Endothelial cell of umbilical vein (primary cell): ENCODE data around the gene SLC30A4. TPM values are rescaled to one million over a fixed set of nuclear protein-coding genes. Genes with fewer than 3 reads are reported as not detected.

Experiments
- Bru-seq: library from RNA; stranded (reverse); fragments of 400-500 nt; gene quantifications from one replicate; lab custom pipeline; 2021; lab: Mats Ljungman, UMichigan
- BruChase-seq, 2 experiments: library from RNA; stranded (reverse); fragments of 400-500 nt; gene quantifications; one replicate each; lab custom pipeline; 2021; lab: Mats Ljungman, UMichigan
- BruUV-seq: library from RNA; stranded (reverse); fragments of 400-500 nt; replicated peaks from 2 replicates; lab custom pipeline; 2021; lab: Mats Ljungman, UMichigan
- CTCF ChIA-PET: fragments of 300-600, 350-600 bp; sonication (Branson Sonifier 250); formaldehyde crosslinking; loops from one replicate; lab custom pipeline; 2021; ENCODE audit warnings: antibody characterized with exemption, inconsistent platforms; lab: Charles Lee
- POLR2A ChIA-PET: fragments of 300-600, 350-600 bp; sonication (Branson Sonifier 250); formaldehyde crosslinking; loops from one replicate; lab custom pipeline; 2021; ENCODE audit warnings: antibody characterized with exemption, inconsistent platforms; lab: Charles Lee
- DNase-seq: peaks from one replicate; pipeline ENCODE4 v3.0.0-alpha.2; 2011; ENCODE audit warnings: low read depth, low spot score
- FAIRE-seq: peaks from 2 replicates; lab custom pipeline; 2011; peaks lifted over from hg19 to GRCh38; lab: Jason Lieb, UNC
- H2AFZ ChIP-seq: 2 replicates; pipeline ENCODE4 v1.6.0; 2012; ENCODE audit warnings: low read depth, low read length, control low read depth, inconsistent platforms
- H3K27ac ChIP-seq: 2 replicates; pipeline ENCODE4 v1.5.1; 2011; ENCODE audit warnings: low read depth, mild to moderate bottlenecking, control low read depth, low read length, moderate library complexity; ENCODE audit not compliant: insufficient read depth
- H3K27me3 ChIP-seq, 2 experiments: 2 replicates each; pipeline versions ENCODE4 v1.6.0 to v1.6.1; 2011; ENCODE audit warnings: low read length in 2 of 2, mixed read lengths in 1 of 2; ENCODE audit not compliant: control insufficient read depth in 2 of 2, insufficient read depth in 2 of 2
- H3K36me3 ChIP-seq, 2 experiments: 2 replicates in 1 of 2; 3 replicates in 1 of 2; pipeline ENCODE4 v1.5.1; 2011; ENCODE audit warnings: low read length in 2 of 2, mild to moderate bottlenecking in 1 of 2, moderate library complexity in 1 of 2; ENCODE audit not compliant: control insufficient read depth in 2 of 2, insufficient read depth in 2 of 2; ENCODE audit errors: extremely low read depth in 1 of 2
- H3K4me1 ChIP-seq: 3 replicates; pipeline ENCODE4 v1.5.1; 2011; ENCODE audit warnings: mild to moderate bottlenecking, low read length; ENCODE audit not compliant: control insufficient read depth, insufficient read depth; ENCODE audit errors: extremely low read depth
- H3K4me2 ChIP-seq: 2 replicates; pipeline ENCODE4 v1.6.1; 2011; ENCODE audit warnings: low read length, control low read depth, mixed read lengths; ENCODE audit not compliant: insufficient read depth
- H3K4me3 ChIP-seq, 3 experiments: fragments of 200-600 bp in 1 of 3; sonication (generic), shearing (Covaris generic) in 1 of 3; replicated peaks in 1 of 3; 2 replicates each; pipeline ENCODE4 v1.5.1; 2011 to 2016; ENCODE audit warnings: control low read depth in 3 of 3, low read length in 3 of 3, mild to moderate bottlenecking in 2 of 3, inconsistent platforms in 1 of 3, low read depth in 1 of 3, moderate library complexity in 1 of 3; ENCODE audit not compliant: insufficient read depth in 1 of 3
- H3K79me2 ChIP-seq: 2 replicates; pipeline ENCODE4 v1.6.0; 2012; ENCODE audit warnings: low read length, inconsistent platforms; ENCODE audit not compliant: control insufficient read depth, insufficient read depth
- H3K9ac ChIP-seq: replicated peaks from 2 replicates; pipeline ENCODE3; 2011; ENCODE audit warnings: low read length, control low read depth; ENCODE audit not compliant: insufficient read depth; ENCODE audit errors: extremely low read depth
- H3K9me1 ChIP-seq: replicated peaks from 3 replicates; pipeline ENCODE4 v1.6.0; 2011; ENCODE audit warnings: mild to moderate bottlenecking, low read length; ENCODE audit not compliant: control insufficient read depth, insufficient read depth; ENCODE audit errors: extremely low read depth
- H3K9me3 ChIP-seq: replicated peaks from 2 replicates; pipeline ENCODE4 v1.5.1; 2012; ENCODE audit warnings: low read length, inconsistent platforms; ENCODE audit not compliant: control insufficient read depth, insufficient read depth
- H4K20me1 ChIP-seq: replicated peaks from 2 replicates; pipeline ENCODE3; 2011; ENCODE audit warnings: mild to moderate bottlenecking, low read length; ENCODE audit not compliant: control insufficient read depth, insufficient read depth; ENCODE audit errors: extremely low read depth
- MYC ChIP-seq: IDR thresholded peaks from one replicate; pipeline ENCODE4 v1.6.1; 2011; ENCODE audit warnings: mild to moderate bottlenecking, low read depth, low read length
- dilution Hi-C: fragments of 300-500 bp; cut with MboI; formaldehyde crosslinking; loops from one replicate; pipeline ENCODE4 v1.15.0; 2019; ENCODE audit warnings: low sequenced_read_pairs; ENCODE audit not compliant: extremely low pct_ligation_motif_present
- intact Hi-C: fragments of 100-400 bp; cut with micrococcal nuclease; formaldehyde crosslinking; loops from one replicate; pipeline ENCODE4 v1.10.0; 2022
- long read RNA-seq: library from polyadenylated mRNA; stranded (forward); transcript quantifications from one replicate; pipeline ENCODE4 v2.0.0, GENCODE V29; 2021
- polyA minus RNA-seq, 3 experiments: library from RNA; depleted of rRNA, polyadenylated mRNA; stranded (reverse); fragments of >200 nt; gene quantifications; 1 replicate in 1 of 3; 2 replicates in 2 of 3; pipeline ENCODE4 v1.2.3, GENCODE V29; 2011
- polyA plus RNA-seq, 4 experiments: library from polyadenylated mRNA; depleted of rRNA in 3 of 4; stranded (reverse) in 3 of 4; unstranded in 1 of 4; fragments of >200 nt; gene quantifications; 2 replicates each; pipeline versions ENCODE4 v1.2.1 to v1.2.3, GENCODE V29; 2011 to 2012; ENCODE audit warnings: missing spikeins in 1 of 4
- total RNA-seq: library from RNA; stranded (reverse); gene quantifications from 2 replicates; pipeline ENCODE4 v1.2.3, GENCODE V29; 2021
- TF ChIP-seq, protein P1 (sequence below), 2 donors: IDR thresholded peaks; 1 replicate in 1 of 2; 2 replicates in 1 of 2; pipeline ENCODE4 v1.5.1; 2011; ENCODE audit warnings: low read length in 2 of 2, mild to moderate bottlenecking in 2 of 2, moderate library complexity in 2 of 2, control low read depth in 1 of 2, inconsistent platforms in 1 of 2, low read depth in 1 of 2; ENCODE audit not compliant: insufficient read depth in 1 of 2; ENCODE audit errors: extremely low read depth in 1 of 2

The SLC30A4 gene, protein sequence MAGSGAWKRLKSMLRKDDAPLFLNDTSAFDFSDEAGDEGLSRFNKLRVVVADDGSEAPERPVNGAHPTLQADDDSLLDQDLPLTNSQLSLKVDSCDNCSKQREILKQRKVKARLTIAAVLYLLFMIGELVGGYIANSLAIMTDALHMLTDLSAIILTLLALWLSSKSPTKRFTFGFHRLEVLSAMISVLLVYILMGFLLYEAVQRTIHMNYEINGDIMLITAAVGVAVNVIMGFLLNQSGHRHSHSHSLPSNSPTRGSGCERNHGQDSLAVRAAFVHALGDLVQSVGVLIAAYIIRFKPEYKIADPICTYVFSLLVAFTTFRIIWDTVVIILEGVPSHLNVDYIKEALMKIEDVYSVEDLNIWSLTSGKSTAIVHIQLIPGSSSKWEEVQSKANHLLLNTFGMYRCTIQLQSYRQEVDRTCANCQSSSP
- total RNA-seq, result 3.8 and 3.9 TPM in 2 replicates
- polyA plus RNA-seq, result 2.4 and 2.7 TPM in 2 replicates
- polyA plus RNA-seq (2011; cell fraction: cytosol; rRNA removed), result 2.2 and 2.3 TPM in 2 replicates
- polyA plus RNA-seq (2011; cell fraction: nucleus; rRNA removed), result 1.5 and 1.8 TPM in 2 replicates
- 3.3 and 3.4 TPM in 2 replicates for polyA plus RNA-seq (2012)
- polyA minus RNA-seq, result 6.1 and 7.0 TPM in 2 replicates
- polyA minus RNA-seq (2011; cell fraction: cytosol; rRNA and poly(A)+ RNA removed), result 1.0 TPM
- polyA minus RNA-seq (2011; cell fraction: nucleus; rRNA and poly(A)+ RNA removed), result 2.6 and 3.6 TPM in 2 replicates
- percentile 44 among the genes with signal in this experiment for Bru-seq, nascent RNA
- percentile 50 among the genes with signal in this experiment for BruChase-seq, experiment 1, labeled RNA remaining after a 6-hour chase
- percentile 47 among the genes with signal in this experiment for BruChase-seq, experiment 2, labeled RNA remaining after a 2-hour chase
- long read RNA-seq, full-length matches to known transcripts, result 1 of 5 reads
- long read RNA-seq, partial matches to known transcripts, result 0 of 5 reads
- long read RNA-seq, other reads (novel, unspliced or antisense), result 4 of 5 reads

DNA sequence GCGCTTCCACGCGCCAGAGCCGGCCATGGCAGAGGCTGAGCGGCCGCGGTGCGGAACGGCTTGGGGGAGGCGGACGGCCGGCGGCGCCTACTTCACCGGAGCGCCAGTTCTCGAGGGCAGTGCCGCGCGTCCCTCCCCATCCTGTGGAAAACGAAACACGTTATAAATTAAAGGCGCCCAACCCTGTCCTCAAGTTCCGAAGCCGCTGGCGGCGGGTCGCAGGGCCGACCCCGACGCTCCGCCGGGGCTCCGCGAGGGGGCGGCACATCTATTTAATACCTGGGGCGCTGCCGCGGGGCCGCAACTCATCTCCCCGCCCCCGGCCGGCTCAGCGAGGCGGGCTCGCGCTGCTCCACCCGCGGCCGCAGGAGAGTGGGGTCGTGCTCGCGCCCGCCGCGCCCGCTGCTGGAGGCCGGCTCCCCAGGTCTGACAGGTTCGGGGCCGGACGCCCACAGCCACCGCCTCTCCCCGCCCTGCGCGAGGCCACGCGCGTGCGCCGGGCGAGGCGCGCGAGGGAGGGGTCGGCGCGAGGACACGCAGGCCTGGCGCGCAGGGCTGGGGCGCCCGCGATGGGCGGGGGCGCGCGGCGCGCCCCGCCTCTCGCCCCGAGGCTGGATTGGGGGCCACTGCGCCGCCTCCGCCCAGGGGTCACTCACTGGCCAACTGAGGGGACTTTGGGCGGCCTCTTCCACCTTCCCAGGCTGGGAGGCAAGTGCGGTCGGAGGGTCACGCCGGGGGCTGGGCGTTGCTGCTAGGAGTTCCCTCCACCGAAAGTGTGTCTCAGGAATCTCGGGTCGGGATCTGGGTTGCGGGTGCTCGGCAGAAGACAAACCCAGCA is at the start of gene SLC30A4:
SLC30A4 (minus strand) TSS at position 428 of the 838 bp plus-strand sequence; CDS start at position 27, 401 bp downstream.
- Histone ChIP-seq H3K4me2 (peak within 1 kb of the TSS; percentile 92), H3K4me3 (peak within 1 kb of the TSS; percentile 53 to 90 (median 60)), H3K27me3 (peaks cover 0 to 3% of the 10 kb centered on the region in 2 experiments), H3K9me3 (no peaks in the 10 kb centered on the region), H2AFZ (peak within 1 kb of the TSS; percentile 100), H3K9me1 (no peaks in the 10 kb centered on the region), H3K9ac (peak within 1 kb of the TSS; percentile 60), H3K36me3 (no peaks in the 10 kb centered on the region), H3K27ac (no peak within 1 kb of the TSS), H3K79me2 (no peaks in the 10 kb centered on the region), H4K20me1 (no peaks in the 10 kb centered on the region), H3K4me1 (peaks cover 9% of the 10 kb centered on the region)
- FAIRE-seq (no peak), DNase-seq (peak; percentile 68)
- dilution Hi-C loops (no loop called here), intact Hi-C loops (loop anchor here (1.0 to 2.0 kb wide), 4 partner anchors 64 to 322 kb away; partner anchors contain the start of gene BLOC1S6)
- no TSS peak for BruUV-seq
- TF ChIP-seq, protein P1, sequence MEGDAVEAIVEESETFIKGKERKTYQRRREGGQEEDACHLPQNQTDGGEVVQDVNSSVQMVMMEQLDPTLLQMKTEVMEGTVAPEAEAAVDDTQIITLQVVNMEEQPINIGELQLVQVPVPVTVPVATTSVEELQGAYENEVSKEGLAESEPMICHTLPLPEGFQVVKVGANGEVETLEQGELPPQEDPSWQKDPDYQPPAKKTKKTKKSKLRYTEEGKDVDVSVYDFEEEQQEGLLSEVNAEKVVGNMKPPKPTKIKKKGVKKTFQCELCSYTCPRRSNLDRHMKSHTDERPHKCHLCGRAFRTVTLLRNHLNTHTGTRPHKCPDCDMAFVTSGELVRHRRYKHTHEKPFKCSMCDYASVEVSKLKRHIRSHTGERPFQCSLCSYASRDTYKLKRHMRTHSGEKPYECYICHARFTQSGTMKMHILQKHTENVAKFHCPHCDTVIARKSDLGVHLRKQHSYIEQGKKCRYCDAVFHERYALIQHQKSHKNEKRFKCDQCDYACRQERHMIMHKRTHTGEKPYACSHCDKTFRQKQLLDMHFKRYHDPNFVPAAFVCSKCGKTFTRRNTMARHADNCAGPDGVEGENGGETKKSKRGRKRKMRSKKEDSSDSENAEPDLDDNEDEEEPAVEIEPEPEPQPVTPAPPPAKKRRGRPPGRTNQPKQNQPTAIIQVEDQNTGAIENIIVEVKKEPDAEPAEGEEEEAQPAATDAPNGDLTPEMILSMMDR (IDR thresholded peaks at IDR 0.05; ENCODE audit: extremely low read depth in 1 of 2, insufficient read depth in 1 of 2, low read depth in 1 of 2, low read length in 2 of 2), result peak; percentile 12 to 49
- no peak for TF ChIP-seq MYC
- POLR2A ChIA-PET, result no interaction called here
- CTCF ChIA-PET, result interaction anchor here (1.0 to 1.1 kb wide), 2 partner anchors 9 to 64 kb away, joined by 3 to 4 read pairs; no protein-coding TSS in a partner anchor
